Measurements from ENCODE around the gene FRAT2.

The FRAT2 gene

GRCh38 chr10:97323501-97323900 is 11.0 kb downstream of the FRAT2 start:
- no peak for DNase-seq

- no peak for DNase-seq
Observed at GRCh38 chr10:97321804-97322190, 12.7 kb downstream of the FRAT2 start.

- no peak for DNase-seq
Observed at GRCh38 chr10:97321032-97321803, 13.3 kb downstream of the FRAT2 start.

- DNase-seq, result peak; percentile 16
Observed at GRCh38 chr10:97320480-97321031, 14.0 kb downstream of the FRAT2 start.

- peak; percentile 50 for DNase-seq
Observed at GRCh38 chr10:97319671-97320479, 14.7 kb downstream of the FRAT2 start.

- peak; percentile 89 for DNase-seq
Observed at GRCh38 chr10:97318772-97319651, 15.5 kb downstream of the FRAT2 start, which contains the start of gene FRAT1. Gene FRAT1 (plus strand): TSS chr10:97319271. CDS start chr10:97319454, 183 bp downstream.

GRCh38 chr10:97314671-97315070 is 19.9 kb downstream of the FRAT2 start:
- DNase-seq, result no peak

- DNase-seq, result no peak
Observed at GRCh38 chr10:97312897-97313296, 21.6 kb downstream of the FRAT2 start.

- DNase-seq, result no peak
Observed at GRCh38 chr10:97311111-97311626, 23.4 kb downstream of the FRAT2 start.

GRCh38 chr10:97307866-97308780 is 26.4 kb downstream of the FRAT2 start:
- DNase-seq, result no peak

- DNase-seq, result no peak
Observed at GRCh38 chr10:97307441-97307840, 27.1 kb downstream of the FRAT2 start.

- DNase-seq, result no peak
Observed at GRCh38 chr10:97302088-97302791, 32.3 kb downstream of the FRAT2 start.

GRCh38 chr10:97300980-97301379 is 33.5 kb downstream of the FRAT2 start:
- DNase-seq, result no peak

GRCh38 chr10:97298223-97298571 is 36.3 kb downstream of the FRAT2 start:
- no peak for DNase-seq

- DNase-seq, result no peak
Observed at GRCh38 chr10:97297556-97298222, 36.8 kb downstream of the FRAT2 start.

GRCh38 chr10:97292862-97293198 is 41.7 kb downstream of the FRAT2 start:
- DNase-seq, result no peak

GRCh38 chr10:97292097-97292861 is 42.2 kb downstream of the FRAT2 start, which contains the start of gene ARHGAP19:
Gene ARHGAP19 (minus strand): TSS chr10:97292637. CDS start chr10:97292627, 10 bp downstream.
- peak; percentile 83 for DNase-seq

- no peak for DNase-seq
Observed at GRCh38 chr10:97291357-97292096, 43.0 kb downstream of the FRAT2 start.
